ENCODE measurements around the gene ZNF512B. TPM values are rescaled to one million over a fixed set of nuclear protein-coding genes. Genes with fewer than 3 reads are reported as not detected.

ZNF512B gene
- total RNA-seq, 1 experiment from 2014 or later = 10.3 TPM

GRCh38 chr20:63980317-63980805, 10.6 kb upstream of the ZNF512B start:
- no peaks in the 10 kb centered on the region for H4K20me1 ChIP-seq (ENCODE audit: insufficient read depth)
- ChIA-PET POLR2A (interaction anchor here (0.8 to 1.3 kb wide), 6 partner anchors 23 to 443 kb away, joined by 3 to 7 read pairs (median 4); partner anchors contain the start of genes PTK6, TCEA2 and TPD52L2), CTCF (interaction anchor here (0.5 to 2.2 kb wide), 16 partner anchors 22 to 449 kb away, joined by 3 to 17 read pairs (median 3); partner anchors contain the start of genes ARFRP1, PTK6, TPD52L2 and UCKL1), RAD21 (ENCODE audit: low non-redundant PET in 1 of 2, low total read pairs in 2 of 2, uncharacterized antibody in 2 of 2, unreplicated experiment in 2 of 2) (no interaction called here)
- peak overlapping the region; percentile 94 to 98 for H3K4me3 ChIP-seq (replicated peaks in 1 of 2; ENCODE audit: low read depth in 1 of 2, low read length in 2 of 2)
- no peak overlapping the region for H2AFZ ChIP-seq (ENCODE audit: low read depth, low read length, poor library complexity, severe bottlenecking)
- no peak for TF ChIP-seq ZNF274 (IDR thresholded peaks at IDR 0.05; ENCODE audit: low read depth, low read length)
- TF ChIP-seq EZH2 (IDR thresholded peaks at IDR 0.05) = no peak
- TF ChIP-seq POLR2AphosphoS5 (IDR thresholded peaks at IDR 0.05; ENCODE audit: low read depth, low read length) = no peak
- no peak for TF ChIP-seq CEBPB (IDR thresholded peaks at IDR 0.05; ENCODE audit: low read depth)
- no peak for TF ChIP-seq SIN3A (IDR thresholded peaks at IDR 0.05; ENCODE audit: low read depth)
- no peak for TF ChIP-seq ELF1 (IDR thresholded peaks at IDR 0.05; ENCODE audit: borderline replicate concordance, low read depth)
- no peak for TF ChIP-seq FOSL1 (IDR thresholded peaks at IDR 0.05; ENCODE audit: low read depth)
- TF ChIP-seq POLR2A (IDR thresholded peaks at IDR 0.05; ENCODE audit: borderline replicate concordance, extremely low read depth, insufficient read depth, insufficient read length) = no peak
- DNase-seq (ENCODE audit: low read depth, low spot score) (no peak), ATAC-seq (peak; percentile 41)
- no peaks in the 10 kb centered on the region for H3K9me3 ChIP-seq (ENCODE audit: control insufficient read depth in 1 of 2, insufficient read depth in 1 of 2, low read depth in 1 of 2, low read length in 2 of 2)
- peak overlapping the region; percentile 69 for H3K27ac ChIP-seq (ENCODE audit: low read depth, low read length)
- peaks cover 22 to 45% of the 10 kb centered on the region in 2 experiments for H3K4me1 ChIP-seq (ENCODE audit: control insufficient read depth in 1 of 2, insufficient read depth in 2 of 2, low read length in 2 of 2)
- BruUV-seq (replicated peaks) = no TSS peak
- H3K9me2 ChIP-seq (ENCODE audit: insufficient read depth) = no peaks in the 10 kb centered on the region
- intact Hi-C loops (cut with micrococcal nuclease) = loop anchor here (2.0 kb wide), 3 partner anchors 24 to 140 kb away; partner anchors contain the start of gene UCKL1
- H3K79me2 ChIP-seq (ENCODE audit: insufficient read depth, low read length) = peaks cover 42% of the 10 kb centered on the region
- peaks cover 10 to 18% of the 10 kb centered on the region in 2 experiments; a peak in 3 of 4 replicates for H3K36me3 ChIP-seq (ENCODE audit: control insufficient read depth in 1 of 2, insufficient read depth in 2 of 2, low read length in 2 of 2)
- peak overlapping the region; percentile 79 for H3K4me2 ChIP-seq (ENCODE audit: low read length)
- H3K9ac ChIP-seq (ENCODE audit: low read length) = peak overlapping the region; percentile 80
- H3K27me3 ChIP-seq (ENCODE audit: insufficient read depth, low read length) = no peaks in the 10 kb centered on the region

DNA sequence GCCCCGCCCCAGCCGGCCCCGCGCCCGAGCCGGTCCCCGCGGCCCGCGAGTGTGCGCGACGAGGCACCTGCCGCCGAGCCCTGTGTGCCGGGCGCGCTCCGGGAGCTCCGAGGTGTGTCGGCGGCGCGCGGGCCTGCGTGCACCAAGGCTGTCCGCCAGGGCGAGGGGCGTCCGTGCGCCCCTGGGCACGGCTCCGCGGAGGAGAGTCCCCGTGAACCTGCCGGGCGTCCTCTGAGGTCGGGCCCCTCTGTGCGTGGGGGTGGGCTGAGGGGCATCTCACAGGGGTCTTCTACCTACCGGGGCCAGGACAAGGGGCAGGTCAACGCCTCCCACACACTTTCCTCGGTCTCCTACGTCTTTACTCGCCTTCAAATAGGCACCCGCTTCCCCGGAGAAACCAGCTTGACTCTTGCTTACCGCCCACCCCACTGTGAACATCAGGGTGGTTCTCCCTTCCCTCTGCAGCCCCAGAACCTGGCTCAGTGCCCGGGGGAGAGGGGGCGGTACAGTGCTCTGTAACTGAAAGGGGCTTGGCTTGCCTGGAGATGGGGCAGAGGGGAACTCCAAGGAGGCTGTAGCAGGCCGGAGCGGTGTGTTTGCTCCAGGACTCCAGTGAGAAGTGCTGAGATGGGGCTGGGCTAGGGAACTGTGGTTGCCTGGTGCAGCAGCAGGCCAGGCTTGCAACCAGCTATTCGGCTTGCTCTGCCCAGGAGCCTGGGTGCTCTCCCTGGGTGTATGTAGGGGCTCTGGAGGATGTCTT, 10.0 kb upstream of the ZNF512B start, which contains the start of gene SAMD10:
TSS of gene SAMD10 (minus strand) at position 86 of the 760 bp plus-strand sequence. CDS start 175 bp downstream, outside the sequence.
- Histone ChIP-seq H3K79me2 (ENCODE audit: insufficient read depth, low read length) (peaks cover 36% of the 10 kb centered on the region), H3K4me2 (ENCODE audit: low read length) (peak within 1 kb of the TSS; percentile 96), H3K9ac (ENCODE audit: low read length) (peak within 1 kb of the TSS; percentile 80), H3K4me3 (replicated peaks in 1 of 2; ENCODE audit: low read depth in 1 of 2, low read length in 2 of 2) (peak within 1 kb of the TSS; percentile 94 to 98), H3K36me3 (ENCODE audit: control insufficient read depth in 1 of 2, insufficient read depth in 2 of 2, low read length in 2 of 2) (peaks cover 7 to 13% of the 10 kb centered on the region in 2 experiments; a peak in 3 of 4 replicates), H3K9me3 (ENCODE audit: control insufficient read depth in 1 of 2, insufficient read depth in 1 of 2, low read depth in 1 of 2, low read length in 2 of 2) (no peaks in the 10 kb centered on the region), H3K27me3 (ENCODE audit: insufficient read depth, low read length) (no peaks in the 10 kb centered on the region), H4K20me1 (ENCODE audit: insufficient read depth) (no peaks in the 10 kb centered on the region), H3K9me2 (ENCODE audit: insufficient read depth) (no peaks in the 10 kb centered on the region), H3K27ac (ENCODE audit: low read depth, low read length) (peak within 1 kb of the TSS; percentile 69), H3K4me1 (ENCODE audit: control insufficient read depth in 1 of 2, insufficient read depth in 2 of 2, low read length in 2 of 2) (peaks cover 22 to 45% of the 10 kb centered on the region in 2 experiments), H2AFZ (ENCODE audit: low read depth, low read length, poor library complexity, severe bottlenecking) (peak within 1 kb of the TSS; percentile 68)
- CTCF ChIA-PET = interaction anchor here (0.5 to 2.2 kb wide), 9 partner anchors 21 to 449 kb away, joined by 3 to 17 read pairs (median 5); partner anchors contain the start of genes PTK6 and TPD52L2
- ATAC-seq (peak; percentile 12), DNase-seq (ENCODE audit: low read depth, low spot score) (no peak)
- BruUV-seq (replicated peaks) = no TSS peak
- POLR2A ChIA-PET = interaction anchor here (1.2 to 1.3 kb wide), 3 partner anchors 22 to 442 kb away, joined by 4 to 6 read pairs (median 4); partner anchors contain the start of genes PTK6 and TCEA2
- intact Hi-C loops (cut with micrococcal nuclease) = loop anchor here (2.0 to 10.0 kb wide), 5 partner anchors 23 to 195 kb away; partner anchors contain the start of genes ABHD16B, TPD52L2 and UCKL1
- RAD21 ChIA-PET (ENCODE audit: low non-redundant PET in 1 of 2, low total read pairs in 2 of 2, uncharacterized antibody in 2 of 2, unreplicated experiment in 2 of 2) = no interaction called here
- TF ChIP-seq CTCF (IDR thresholded peaks at IDR 0.05 in 2 of 3, conservative IDR thresholded peaks at IDR 0.05 in 1 of 3; ENCODE audit: borderline replicate concordance in 1 of 3, insufficient read depth in 1 of 3, low read depth in 2 of 3, low read length in 2 of 3) (peak in 1 of 3 experiments; percentile 11; a peak in 2 of 6 replicates), FOSL1 (IDR thresholded peaks at IDR 0.05; ENCODE audit: low read depth) (no peak), CEBPB (IDR thresholded peaks at IDR 0.05; ENCODE audit: low read depth) (no peak), ZFX (IDR thresholded peaks at IDR 0.05) (peak; percentile 52; the same call in 1 of the 2 replicates), EZH2 (IDR thresholded peaks at IDR 0.05) (no peak), EZH2phosphoT487 (IDR thresholded peaks at IDR 0.05; ENCODE audit: borderline replicate concordance) (no peak), SRF (IDR thresholded peaks at IDR 0.05; ENCODE audit: low read depth) (no peak)
- TF ChIP-seq, protein P1, sequence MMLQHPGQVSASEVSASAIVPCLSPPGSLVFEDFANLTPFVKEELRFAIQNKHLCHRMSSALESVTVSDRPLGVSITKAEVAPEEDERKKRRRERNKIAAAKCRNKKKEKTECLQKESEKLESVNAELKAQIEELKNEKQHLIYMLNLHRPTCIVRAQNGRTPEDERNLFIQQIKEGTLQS (IDR thresholded peaks at IDR 0.05) = no peak
- TF ChIP-seq, protein P2, sequence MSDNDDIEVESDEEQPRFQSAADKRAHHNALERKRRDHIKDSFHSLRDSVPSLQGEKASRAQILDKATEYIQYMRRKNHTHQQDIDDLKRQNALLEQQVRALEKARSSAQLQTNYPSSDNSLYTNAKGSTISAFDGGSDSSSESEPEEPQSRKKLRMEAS (IDR thresholded peaks at IDR 0.05) = no peak

All from HCT116 (cell line).